Gastrocnemius medialis (tissue), 4 donors: ENCODE measurements around the gene GPR61. TPM values are rescaled to one million over a fixed set of nuclear protein-coding genes. Genes with fewer than 3 reads are reported as not detected.

ENCODE experiments used
- ATAC-seq, 2 donors: fragments of 150-250 bp; one replicate each; pipeline ENCODE4 v1.9.1; 2016
- DNase-seq, 2 donors: peaks; one replicate each; pipeline ENCODE4 v3.0.0-alpha.2; 2019
- H3K27ac ChIP-seq, 4 donors: fragments of 200-600 bp; sonication (generic); 1 replicate in 1 of 4; 2 replicates in 3 of 4; pipeline ENCODE4 v1.5.1; 2016 to 2018; ENCODE audit warnings: mild to moderate bottlenecking in 2 of 4, moderate library complexity in 1 of 4
- H3K27me3 ChIP-seq, 3 donors: fragments of 200-600 bp; sonication (generic) in 2 of 3; 1 replicate in 1 of 3; 2 replicates in 2 of 3; pipeline versions ENCODE4 v1.5.1 to v1.6.0; 2016 to 2019; ENCODE audit warnings: mild to moderate bottlenecking in 1 of 3, moderate library complexity in 1 of 3
- H3K36me3 ChIP-seq, 2 donors: fragments of 200-600 bp; sonication (generic) in 1 of 2; one replicate each; pipeline ENCODE4 v1.5.1; 2017 to 2018
- H3K4me1 ChIP-seq, 2 donors: fragments of 200-600 bp; sonication (generic) in 1 of 2; one replicate each; pipeline ENCODE4 v1.5.1; 2016 to 2017; ENCODE audit warnings: mild to moderate bottlenecking in 2 of 2
- H3K4me3 ChIP-seq, 4 donors: fragments of 200-600 bp; sonication (generic) in 3 of 4; 1 replicate in 1 of 4; 2 replicates in 3 of 4; pipeline ENCODE4 v1.5.1; 2016 to 2019; ENCODE audit warnings: mild to moderate bottlenecking in 2 of 4
- H3K9me3 ChIP-seq, 3 donors: fragments of 200-600 bp; sonication (generic) in 2 of 3; 1 replicate in 1 of 3; 2 replicates in 2 of 3; pipeline ENCODE4 v1.5.1; 2016 to 2019
- CTCF ChIP-seq, 5 experiments: fragments of 450-650 bp in 3 of 5; fragments of 200-600 bp in 2 of 5; sonication (generic) in 2 of 5; IDR thresholded peaks in 4 of 5; conservative IDR thresholded peaks in 1 of 5; 1 replicate in 4 of 5; 2 replicates in 1 of 5; pipeline ENCODE4 v1.5.1; 2016 to 2019; ENCODE audit warnings: antibody characterized with exemption in 5 of 5, mild to moderate bottlenecking in 3 of 5, moderate library complexity in 3 of 5
- POLR2A ChIP-seq, 2 donors: fragments of 450-650 bp; IDR thresholded peaks; one replicate each; pipeline ENCODE4 v1.6.1; 2017; ENCODE audit warnings: antibody characterized with exemption in 2 of 2, mild to moderate bottlenecking in 2 of 2, moderate library complexity in 2 of 2
- in situ Hi-C, 4 donors: fragments of 200-750 bp; cut with MboI; loops; one replicate each; pipeline versions ENCODE4 v1.15.0 to v1.8.0; 2017; ENCODE audit warnings: low sequenced_read_pairs in 4 of 4
- intact Hi-C: fragments of 100-400 bp; cut with DNase I; formaldehyde crosslinking; loops from one replicate; pipeline ENCODE4 v1.15.1; 2023; ENCODE audit warnings: low total_unique reads
- total RNA-seq, 4 donors: library from RNA; depleted of rRNA; stranded (reverse); fragments of >200 nt; gene quantifications; one replicate each; pipeline versions ENCODE4 v1.1.0 to v1.2.3, GENCODE V29; 2016

GPR61 gene
- total RNA-seq, 4 donors from 2014 or later: not detected

- ATAC-seq: no peak
- H3K27ac ChIP-seq: peak overlapping the region in 1 of 4 donors; percentile 33
- H3K36me3 ChIP-seq: peaks cover 0 to 22% of the 10 kb centered on the region in 2 donors
Measured at GRCh38 chr1:109500941-109501381, 38.7 kb upstream of the GPR61 start.

GRCh38 chr1:109501644-109502363, 37.9 kb upstream of the GPR61 start:
- no peak for ATAC-seq
- peaks cover 0 to 15% of the 10 kb centered on the region in 2 donors for H3K4me1 ChIP-seq
- intact Hi-C loops (no loop called here), in situ Hi-C loops (no loop called here)
- no peak for DNase-seq
- H3K9me3 ChIP-seq: no peaks in the 10 kb centered on the region
- no peak overlapping the region for H3K4me3 ChIP-seq
- peaks cover 0 to 14% of the 10 kb centered on the region in 2 donors for H3K36me3 ChIP-seq
- H3K27me3 ChIP-seq: no peaks in the 10 kb centered on the region
- TF ChIP-seq POLR2A (IDR thresholded peaks at IDR 0.05): no peak
- TF ChIP-seq CTCF (IDR thresholded peaks at IDR 0.05 in 4 of 5, conservative IDR thresholded peaks at IDR 0.05 in 1 of 5): no peak
- H3K27ac ChIP-seq: no peak overlapping the region

More at GRCh38 chr1:109500941-109501381, 38.7 kb upstream of the GPR61 start:
- no peaks in the 10 kb centered on the region for H3K9me3 ChIP-seq
- TF ChIP-seq POLR2A (IDR thresholded peaks at IDR 0.05) (no peak), CTCF (IDR thresholded peaks at IDR 0.05 in 4 of 5, conservative IDR thresholded peaks at IDR 0.05 in 1 of 5) (no peak)
- H3K27me3 ChIP-seq: no peaks in the 10 kb centered on the region
- DNase-seq: no peak
- H3K4me1 ChIP-seq: peaks cover 0 to 10% of the 10 kb centered on the region in 2 donors
- in situ Hi-C loops (no loop called here), intact Hi-C loops (no loop called here)
- no peak overlapping the region for H3K4me3 ChIP-seq

GRCh38 chr1:109502364-109502851, 37.3 kb upstream of the GPR61 start:
- Histone ChIP-seq H3K4me1 (peaks cover 0 to 19% of the 10 kb centered on the region in 2 donors), H3K27me3 (no peaks in the 10 kb centered on the region), H3K4me3 (no peak overlapping the region), H3K27ac (peak overlapping the region in 1 of 4 donors; percentile 16), H3K9me3 (no peaks in the 10 kb centered on the region), H3K36me3 (peaks cover 0 to 8% of the 10 kb centered on the region in 2 donors)
- in situ Hi-C loops (no loop called here), intact Hi-C loops (no loop called here)
- no peak for ATAC-seq
- no peak for DNase-seq
- TF ChIP-seq CTCF (IDR thresholded peaks at IDR 0.05 in 4 of 5, conservative IDR thresholded peaks at IDR 0.05 in 1 of 5): no peak
- no peak for TF ChIP-seq POLR2A (IDR thresholded peaks at IDR 0.05)

GRCh38 chr1:109503935-109504334, 35.7 kb upstream of the GPR61 start:
- no peak for ATAC-seq
- intact Hi-C loops: no loop called here
- DNase-seq: no peak
- TF ChIP-seq CTCF (IDR thresholded peaks at IDR 0.05 in 4 of 5, conservative IDR thresholded peaks at IDR 0.05 in 1 of 5) (no peak), POLR2A (IDR thresholded peaks at IDR 0.05) (no peak)
- no peaks in the 10 kb centered on the region for H3K9me3 ChIP-seq
- no peaks in the 10 kb centered on the region for H3K27me3 ChIP-seq
- peak overlapping the region in 1 of 4 donors; percentile 34 for H3K27ac ChIP-seq
- H3K36me3 ChIP-seq: peaks cover 0 to 4% of the 10 kb centered on the region in 2 donors
- H3K4me1 ChIP-seq: peaks cover 2 to 32% of the 10 kb centered on the region in 2 donors
- in situ Hi-C loops: no loop called here
- H3K4me3 ChIP-seq: no peak overlapping the region
